Chondrocyte (in vitro differentiated cells): Measurements from ENCODE around the gene DDX17. TPM values are rescaled to one million over a fixed set of nuclear protein-coding genes. Genes with fewer than 3 reads are reported as not detected.

Experiments used
- DNase-seq: peaks from one replicate; pipeline ENCODE4 v3.0.0; 2021; ENCODE audit warnings: mixed read lengths, low spot score
- H3K27ac Mint-ChIP-seq: one replicate; pipeline ENCODE4 v1.8.0; 2021; ENCODE audit warnings: mild to moderate bottlenecking, moderate library complexity, mixed read lengths; ENCODE audit not compliant: unreplicated experiment
- H3K27me3 Mint-ChIP-seq: 2 replicates; pipeline ENCODE4 v1.8.0; 2021; ENCODE audit warnings: low read depth, mixed read lengths
- H3K36me3 Mint-ChIP-seq: 2 replicates; pipeline ENCODE4 v1.8.0; 2021; ENCODE audit warnings: low read depth, mixed read lengths
- H3K4me1 Mint-ChIP-seq: 2 replicates; pipeline ENCODE4 v1.8.0; 2021; ENCODE audit warnings: low read depth, mild to moderate bottlenecking, mixed read lengths
- H3K4me3 Mint-ChIP-seq: one replicate; pipeline ENCODE4 v1.8.0; 2021; ENCODE audit warnings: mild to moderate bottlenecking, moderate library complexity, mixed read lengths; ENCODE audit not compliant: unreplicated experiment
- H3K9me3 Mint-ChIP-seq: 2 replicates; pipeline ENCODE4 v1.8.0; 2021; ENCODE audit warnings: low read depth, mixed read lengths
- long read RNA-seq: library from polyadenylated mRNA; stranded (forward); transcript quantifications from one replicate; pipeline ENCODE4 v2.0.0, GENCODE V29; 2021
- total RNA-seq: library from RNA; stranded (reverse); gene quantifications from 3 replicates; pipeline ENCODE4 v1.2.1, GENCODE V29; 2021
- TF ChIP-seq, protein P1 (sequence below): fragments of 200-600 bp; sonication (generic); IDR thresholded peaks from 2 replicates; pipeline ENCODE4 v1.5.0; 2021; ENCODE audit warnings: antibody characterized with exemption, mild to moderate bottlenecking, moderate library complexity

DDX17 gene
- 306 to 362 TPM (median 321 TPM) in 3 replicates for total RNA-seq
- long read RNA-seq, full-length matches to known transcripts: 5 of 22 reads
- long read RNA-seq, partial matches to known transcripts: 2 of 22 reads
- long read RNA-seq, other reads (novel, unspliced or antisense): 15 of 22 reads

DNA sequence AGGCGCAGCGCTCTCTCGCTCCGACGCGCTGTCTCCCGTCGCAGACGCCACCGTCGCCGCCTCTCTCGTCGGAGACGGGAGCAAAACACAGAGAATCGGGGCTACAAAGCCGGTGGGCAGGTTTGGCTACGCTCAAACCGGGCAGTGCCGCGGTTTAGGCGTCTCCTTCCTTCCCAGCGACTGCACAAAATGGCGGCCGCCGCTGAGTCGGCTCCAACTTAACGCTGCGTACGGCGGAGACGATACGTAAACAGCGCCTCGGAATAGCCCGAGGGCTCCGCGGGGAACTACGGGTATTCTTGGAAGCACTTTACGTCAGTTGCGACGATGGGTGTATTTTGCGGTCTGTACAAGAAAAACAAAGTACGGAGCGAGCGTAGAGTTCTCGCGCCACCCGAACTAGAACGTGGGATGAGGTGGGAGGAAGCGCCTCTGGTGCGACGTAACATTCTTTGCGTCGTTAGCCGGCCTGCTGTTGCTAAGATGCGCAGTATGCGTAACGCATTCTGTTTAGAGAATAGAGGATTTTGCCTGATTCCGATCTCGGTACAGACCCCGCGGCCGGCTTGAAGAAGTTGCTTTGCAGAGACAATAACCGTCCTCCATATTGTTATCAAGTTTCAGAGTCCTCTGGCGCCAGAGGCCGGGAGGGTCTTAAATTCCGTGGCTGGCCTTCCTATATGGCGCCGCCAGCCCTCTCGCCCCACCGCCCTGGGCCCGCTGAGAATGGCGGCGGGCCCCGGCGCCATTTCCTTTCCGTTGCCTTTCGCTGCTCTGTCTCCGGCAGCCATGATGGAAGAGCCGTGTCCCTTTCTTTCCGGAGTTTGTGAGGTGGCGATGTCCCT lies at the start of gene DDX17:
Gene DDX17, minus strand, starts transcription at position 194 of the 845 bp plus-strand sequence.
- H3K27ac Mint-ChIP-seq: peak within 1 kb of the TSS; percentile 100
- H3K27me3 Mint-ChIP-seq: no peaks in the 10 kb centered on the region
- no peak for DNase-seq
- H3K4me3 Mint-ChIP-seq: peak within 1 kb of the TSS; percentile 97
- peaks cover 14% of the 10 kb centered on the region for H3K36me3 Mint-ChIP-seq
- H3K9me3 Mint-ChIP-seq: no peaks in the 10 kb centered on the region
- H3K4me1 Mint-ChIP-seq: peaks cover 41% of the 10 kb centered on the region
- TF ChIP-seq, protein P1, sequence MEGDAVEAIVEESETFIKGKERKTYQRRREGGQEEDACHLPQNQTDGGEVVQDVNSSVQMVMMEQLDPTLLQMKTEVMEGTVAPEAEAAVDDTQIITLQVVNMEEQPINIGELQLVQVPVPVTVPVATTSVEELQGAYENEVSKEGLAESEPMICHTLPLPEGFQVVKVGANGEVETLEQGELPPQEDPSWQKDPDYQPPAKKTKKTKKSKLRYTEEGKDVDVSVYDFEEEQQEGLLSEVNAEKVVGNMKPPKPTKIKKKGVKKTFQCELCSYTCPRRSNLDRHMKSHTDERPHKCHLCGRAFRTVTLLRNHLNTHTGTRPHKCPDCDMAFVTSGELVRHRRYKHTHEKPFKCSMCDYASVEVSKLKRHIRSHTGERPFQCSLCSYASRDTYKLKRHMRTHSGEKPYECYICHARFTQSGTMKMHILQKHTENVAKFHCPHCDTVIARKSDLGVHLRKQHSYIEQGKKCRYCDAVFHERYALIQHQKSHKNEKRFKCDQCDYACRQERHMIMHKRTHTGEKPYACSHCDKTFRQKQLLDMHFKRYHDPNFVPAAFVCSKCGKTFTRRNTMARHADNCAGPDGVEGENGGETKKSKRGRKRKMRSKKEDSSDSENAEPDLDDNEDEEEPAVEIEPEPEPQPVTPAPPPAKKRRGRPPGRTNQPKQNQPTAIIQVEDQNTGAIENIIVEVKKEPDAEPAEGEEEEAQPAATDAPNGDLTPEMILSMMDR: no peak

DNA sequence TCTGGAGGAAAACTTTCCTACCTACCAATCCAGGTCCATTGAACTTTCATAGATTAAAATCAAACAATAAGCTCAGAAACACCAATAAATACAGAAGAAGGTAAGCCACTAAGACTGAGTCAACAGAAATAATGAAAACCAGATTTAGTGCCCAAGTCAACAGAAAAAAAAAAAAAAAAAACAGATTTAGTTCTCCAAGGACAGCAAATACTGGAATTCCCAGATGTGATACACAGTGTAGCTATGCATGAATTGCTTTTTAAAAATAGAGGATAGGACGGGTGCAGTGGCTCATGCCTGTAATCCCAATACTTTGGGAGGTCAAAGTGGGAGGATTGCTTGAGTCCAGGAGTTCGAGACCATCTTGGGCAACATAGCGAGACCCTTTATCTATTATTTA lies 48.2 kb upstream of the DDX17 start:
- H3K4me1 Mint-ChIP-seq: peaks cover 5% of the 10 kb centered on the region
- no peak overlapping the region for H3K27ac Mint-ChIP-seq
- no peak overlapping the region for H3K4me3 Mint-ChIP-seq

DNA sequence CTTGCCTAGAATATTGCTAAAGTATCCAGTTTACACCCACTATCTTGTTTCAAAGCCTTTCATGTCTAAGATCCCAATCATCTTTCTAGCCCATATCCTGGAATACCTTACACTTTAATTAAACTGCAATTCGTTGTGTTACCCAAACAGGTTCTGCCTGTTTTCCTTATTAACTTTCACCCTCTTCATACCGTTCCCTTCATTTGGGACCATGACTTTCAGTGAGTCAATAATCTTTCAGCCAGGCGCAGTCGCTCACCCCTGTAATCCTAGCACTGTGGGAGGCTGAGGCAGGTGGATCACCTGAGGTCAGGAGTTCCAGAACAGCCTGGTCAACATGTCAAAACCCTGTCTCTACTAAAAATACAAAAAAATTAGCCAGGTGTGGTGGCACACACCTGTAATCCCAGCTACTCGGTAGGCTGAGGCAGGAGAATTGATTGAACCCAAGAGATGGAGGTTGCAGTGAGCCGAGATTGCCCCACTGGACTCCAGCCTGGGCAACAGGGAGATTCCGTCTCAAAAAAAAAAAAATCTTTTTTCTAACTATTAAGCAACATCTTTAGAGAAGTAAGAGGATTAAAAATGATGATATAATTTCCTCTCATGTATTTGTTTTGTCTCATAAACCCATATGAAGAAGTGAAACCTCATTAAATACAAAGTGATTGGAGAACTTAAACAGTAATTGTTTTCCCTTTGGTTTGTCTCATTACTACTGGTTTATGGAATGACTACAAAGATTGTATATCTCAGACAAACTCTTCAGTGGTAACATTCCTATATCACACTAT lies 43.2 kb upstream of the DDX17 start:
- H3K4me1 Mint-ChIP-seq: peaks cover 3% of the 10 kb centered on the region
- no peak overlapping the region for H3K27ac Mint-ChIP-seq
- DNase-seq: no peak
- TF ChIP-seq, protein P1: no peak
- H3K27me3 Mint-ChIP-seq: no peaks in the 10 kb centered on the region
- peaks cover 2% of the 10 kb centered on the region for H3K9me3 Mint-ChIP-seq
- no peak overlapping the region for H3K4me3 Mint-ChIP-seq
- no peaks in the 10 kb centered on the region for H3K36me3 Mint-ChIP-seq

More for the DNA sequence above, 48.2 kb upstream of the DDX17 start:
- DNase-seq: no peak
- Mint-ChIP-seq H3K27me3 (no peaks in the 10 kb centered on the region), H3K36me3 (no peaks in the 10 kb centered on the region), H3K9me3 (no peaks in the 10 kb centered on the region)
- TF ChIP-seq, protein P1: no peak

DNA sequence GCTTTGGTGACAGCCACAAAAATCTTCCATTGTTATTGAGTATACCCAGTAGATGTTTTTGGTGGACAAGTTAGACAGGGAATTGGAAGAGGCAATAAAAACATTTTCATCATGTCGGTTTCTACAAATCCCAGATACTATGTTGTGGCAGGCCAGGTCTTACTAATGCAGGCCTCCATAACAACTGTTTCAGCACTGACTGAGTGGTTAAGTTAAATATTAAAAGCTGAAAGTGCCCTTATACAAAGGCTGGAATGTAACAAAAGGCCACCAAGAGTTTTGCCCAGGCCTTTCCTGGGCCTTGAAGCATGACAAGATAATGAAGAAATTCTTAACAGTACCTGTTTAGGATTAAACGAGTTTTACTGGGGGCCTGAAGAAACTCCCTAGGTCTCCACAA lies 34.6 kb upstream of the DDX17 start:
- H3K36me3 Mint-ChIP-seq: peaks cover 4% of the 10 kb centered on the region

More for the DNA sequence above, 34.6 kb upstream of the DDX17 start:
- TF ChIP-seq, protein P1: no peak
- H3K27me3 Mint-ChIP-seq: no peaks in the 10 kb centered on the region
- no peak overlapping the region for H3K27ac Mint-ChIP-seq
- no peak for DNase-seq
- no peak overlapping the region for H3K4me3 Mint-ChIP-seq
- H3K4me1 Mint-ChIP-seq: no peaks in the 10 kb centered on the region
- peaks cover 24% of the 10 kb centered on the region for H3K9me3 Mint-ChIP-seq
